Large intestine (tissue), 3 donors: ENCODE results near the gene OPCML. TPM values are rescaled to one million over a fixed set of nuclear protein-coding genes. Genes with fewer than 3 reads are reported as not detected.

Experiments
- DNase-seq, 2 donors: peaks; one replicate each; pipeline versions ENCODE4 v3.0.0 to v3.0.0-alpha.2; 2013
- H3K27ac ChIP-seq: one replicate; pipeline ENCODE4 v1.5.1; 2013; ENCODE audit warnings: low read length
- H3K27me3 ChIP-seq: 2 replicates; pipeline ENCODE4 v1.6.1; 2013; ENCODE audit warnings: low read length; ENCODE audit not compliant: control insufficient read depth, insufficient read depth
- H3K36me3 ChIP-seq: 2 replicates; pipeline ENCODE4 v1.6.1; 2013; ENCODE audit warnings: low read length; ENCODE audit not compliant: control insufficient read depth, insufficient read depth
- H3K4me1 ChIP-seq: one replicate; pipeline ENCODE4 v1.6.1; 2013; ENCODE audit warnings: low read length; ENCODE audit not compliant: control insufficient read depth, insufficient read depth
- H3K4me3 ChIP-seq: one replicate; pipeline ENCODE4 v1.5.1; 2013; ENCODE audit warnings: low read length
- H3K9me3 ChIP-seq: one replicate; pipeline ENCODE4 v1.6.1; 2013; ENCODE audit warnings: mild to moderate bottlenecking, low read depth, low read length, moderate library complexity; ENCODE audit not compliant: control insufficient read depth
- WGBS: methylation state at CpG from one replicate; pipeline ENCODE4 v1.1.5; 2013; ENCODE audit warnings: low lambda C conversion rate; ENCODE audit not compliant: insufficient coverage; 5-methylcytosine and 5-hydroxymethylcytosine counted together
- polyA plus RNA-seq: library from polyadenylated mRNA; unstranded; fragments of 120-200 nt; gene quantifications from one replicate; pipeline ENCODE4 v1.2.1, GENCODE V29; 2013

OPCML gene
- polyA plus RNA-seq, 1 donor = 1.4 TPM

DNA sequence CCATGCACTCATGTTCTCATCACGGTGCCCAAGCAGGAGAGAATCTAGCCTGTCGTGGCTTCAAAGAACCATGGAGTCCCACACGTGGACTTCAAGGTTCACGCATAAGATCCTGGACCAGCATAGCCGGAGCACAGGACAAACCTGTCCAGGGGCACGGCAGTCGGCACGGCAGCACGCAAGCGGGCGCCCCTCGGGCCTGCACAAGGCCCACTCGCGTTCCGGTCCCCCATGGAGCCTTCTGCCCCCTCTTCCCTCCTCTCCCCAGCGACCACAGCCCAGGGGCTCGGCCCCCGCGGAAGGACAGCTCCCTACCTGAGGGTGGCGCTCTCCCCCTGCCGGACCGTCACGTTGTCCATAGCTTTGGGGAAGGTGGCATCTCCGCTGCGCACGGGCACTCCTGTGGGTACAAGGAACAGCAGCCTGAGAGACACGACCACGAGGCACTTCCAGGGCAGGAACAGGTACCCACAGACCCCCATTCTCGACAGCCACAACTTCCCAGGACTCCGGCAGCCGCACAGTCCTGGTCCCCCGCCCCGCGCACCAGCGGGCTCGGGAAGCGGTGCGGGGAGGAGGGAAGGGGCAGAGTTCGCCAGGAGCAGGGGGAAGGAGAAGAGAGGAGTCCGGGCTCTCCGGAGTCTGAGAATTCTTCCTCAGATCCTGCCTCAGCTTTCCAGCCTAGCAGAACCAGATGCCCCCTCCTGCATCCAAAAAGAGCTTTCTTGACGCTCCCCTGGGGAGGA lies 589.5 kb downstream of the OPCML start:
- Histone ChIP-seq H3K27me3 (peaks cover 45% of the 10 kb centered on the region), H3K9me3 (no peaks in the 10 kb centered on the region), H3K4me1 (peaks cover 7% of the 10 kb centered on the region), H3K36me3 (no peaks in the 10 kb centered on the region), H3K4me3 (peak overlapping the region; percentile 5), H3K27ac (no peak overlapping the region)
- DNase-seq = peak in 1 of 2 donors; percentile 30
- WGBS = no CpG with 5 or more reads among the region's 42 CpGs

DNA sequence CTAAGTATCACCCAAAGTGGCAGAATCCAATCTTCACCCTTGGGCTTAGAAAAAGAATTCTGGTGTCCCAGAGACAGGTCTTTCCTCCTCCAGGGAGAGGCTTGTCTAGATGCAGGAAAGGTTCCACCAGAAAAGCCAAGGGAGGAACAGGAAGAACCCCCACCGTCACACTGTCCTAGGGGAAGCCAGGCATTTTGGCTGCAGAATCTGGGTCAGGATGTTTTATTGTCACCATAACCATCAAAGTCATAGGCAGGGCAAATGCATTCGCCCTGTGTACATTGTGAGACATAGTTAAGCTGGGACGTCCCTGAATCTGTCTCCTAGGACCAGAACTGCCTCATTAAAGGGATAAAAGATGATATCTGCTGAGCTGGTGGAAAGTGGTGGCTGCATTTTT lies 590.5 kb downstream of the OPCML start:
- Histone ChIP-seq H3K27ac (no peak overlapping the region), H3K9me3 (no peaks in the 10 kb centered on the region), H3K27me3 (peaks cover 42% of the 10 kb centered on the region), H3K36me3 (no peaks in the 10 kb centered on the region), H3K4me1 (peaks cover 9% of the 10 kb centered on the region), H3K4me3 (no peak overlapping the region)
- no CpG with 5 or more reads among the region's 3 CpGs for WGBS
- no peak for DNase-seq

- DNase-seq = peak in 1 of 2 donors; percentile 21
Measured at GRCh38 chr11:132941024-132941646, 591.2 kb downstream of the OPCML start.

DNA sequence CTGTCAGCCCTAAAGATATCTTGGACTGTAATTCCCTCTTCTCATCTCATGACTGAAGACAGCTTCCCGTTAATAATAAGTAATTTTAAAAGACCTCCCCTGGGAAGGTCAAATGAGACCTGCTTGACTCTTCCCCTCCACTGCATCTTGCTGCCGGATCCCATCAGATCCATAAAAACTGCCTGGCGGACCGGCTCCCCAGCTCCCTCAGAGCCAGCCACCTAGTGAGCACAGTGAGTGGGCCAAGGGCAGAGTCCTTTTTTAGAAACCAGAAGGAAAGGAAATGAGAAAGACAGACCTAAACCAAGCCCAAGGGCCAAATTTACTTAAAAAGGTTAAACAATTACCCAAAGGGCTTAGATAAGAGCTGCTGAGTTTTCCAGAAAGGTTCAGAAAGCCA lies 595.3 kb downstream of the OPCML start:
- peaks cover 3% of the 10 kb centered on the region for H3K4me1 ChIP-seq
- H3K27ac ChIP-seq = no peak overlapping the region
- no peak overlapping the region for H3K4me3 ChIP-seq
- peaks cover 7% of the 10 kb centered on the region for H3K27me3 ChIP-seq
- DNase-seq = peak in 1 of 2 donors; percentile 15
- no CpG with 5 or more reads among the region's 4 CpGs for WGBS
- H3K9me3 ChIP-seq = no peaks in the 10 kb centered on the region
- no peaks in the 10 kb centered on the region for H3K36me3 ChIP-seq

More at GRCh38 chr11:132941024-132941646, 591.2 kb downstream of the OPCML start:
- Histone ChIP-seq H3K4me3 (no peak overlapping the region), H3K27ac (no peak overlapping the region), H3K36me3 (no peaks in the 10 kb centered on the region), H3K9me3 (no peaks in the 10 kb centered on the region), H3K4me1 (peaks cover 11% of the 10 kb centered on the region), H3K27me3 (peaks cover 37% of the 10 kb centered on the region)
- 0% methylated on average over 1 of the region's 4 CpGs for WGBS

DNA sequence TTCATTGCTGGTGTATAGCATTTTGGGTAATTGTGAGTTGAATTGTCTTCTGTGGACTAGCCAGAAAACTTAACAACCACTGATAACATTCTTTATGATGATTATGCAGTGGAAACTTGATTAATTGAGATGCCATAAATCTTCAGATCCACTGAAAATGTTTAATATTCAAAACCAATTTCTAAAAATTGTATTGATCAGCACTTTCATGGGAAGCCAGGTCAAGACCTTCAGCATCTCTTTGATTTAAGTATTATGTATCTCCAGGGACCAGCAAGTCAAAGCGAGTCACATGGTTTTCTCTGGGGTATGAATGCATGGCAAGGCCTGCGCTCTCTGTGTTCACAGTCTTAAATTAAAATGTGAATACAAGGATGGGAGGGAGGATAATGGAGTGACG lies 596.9 kb downstream of the OPCML start:
- H3K4me1 ChIP-seq = peaks cover 3% of the 10 kb centered on the region
- no peaks in the 10 kb centered on the region for H3K36me3 ChIP-seq
- no peak for DNase-seq
- no peak overlapping the region for H3K27ac ChIP-seq
- no CpG with 5 or more reads among the region's 3 CpGs for WGBS
- no peaks in the 10 kb centered on the region for H3K9me3 ChIP-seq
- H3K4me3 ChIP-seq = no peak overlapping the region
- H3K27me3 ChIP-seq = no peaks in the 10 kb centered on the region

DNA sequence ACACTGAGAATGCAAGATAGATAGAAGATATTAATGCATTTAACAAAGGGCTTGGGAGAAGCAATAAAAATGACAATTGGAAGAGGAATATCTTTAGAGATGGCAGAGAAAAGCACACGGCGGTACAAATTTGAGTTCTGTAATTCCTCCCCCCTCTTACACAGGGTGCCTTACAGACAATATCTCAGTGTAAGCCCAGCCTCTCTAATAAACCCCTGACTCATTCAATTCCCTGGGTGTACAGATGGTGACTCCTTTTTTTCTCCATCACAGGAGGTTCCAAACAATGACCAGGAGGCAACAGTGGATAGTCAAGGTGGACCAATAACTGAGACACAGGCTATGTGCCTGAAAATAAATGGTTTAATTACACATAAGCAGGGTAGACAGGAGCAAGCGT lies 598.6 kb downstream of the OPCML start:
- H3K27me3 ChIP-seq = no peaks in the 10 kb centered on the region
- no CpG with 5 or more reads among the region's 3 CpGs for WGBS
- H3K4me1 ChIP-seq = peaks cover 3% of the 10 kb centered on the region
- H3K9me3 ChIP-seq = no peaks in the 10 kb centered on the region
- DNase-seq = no peak
- no peaks in the 10 kb centered on the region for H3K36me3 ChIP-seq
- no peak overlapping the region for H3K27ac ChIP-seq
- H3K4me3 ChIP-seq = no peak overlapping the region

GRCh38 chr11:132925825-132926469 lies 606.4 kb downstream of the OPCML start:
- H3K9me3 ChIP-seq = no peaks in the 10 kb centered on the region
- no peak for DNase-seq
- H3K4me1 ChIP-seq = no peaks in the 10 kb centered on the region
- no peak overlapping the region for H3K27ac ChIP-seq
- H3K4me3 ChIP-seq = no peak overlapping the region
- 50% methylated on average over 1 of the region's 3 CpGs for WGBS
- no peaks in the 10 kb centered on the region for H3K36me3 ChIP-seq
- no peaks in the 10 kb centered on the region for H3K27me3 ChIP-seq

- DNase-seq = no peak
- Histone ChIP-seq H3K27ac (no peak overlapping the region), H3K4me3 (no peak overlapping the region), H3K36me3 (no peaks in the 10 kb centered on the region), H3K9me3 (no peaks in the 10 kb centered on the region), H3K4me1 (no peaks in the 10 kb centered on the region), H3K27me3 (no peaks in the 10 kb centered on the region)
- no CpG with 5 or more reads among the region's 6 CpGs for WGBS
Measured at GRCh38 chr11:132921597-132921996, 610.7 kb downstream of the OPCML start.

DNA sequence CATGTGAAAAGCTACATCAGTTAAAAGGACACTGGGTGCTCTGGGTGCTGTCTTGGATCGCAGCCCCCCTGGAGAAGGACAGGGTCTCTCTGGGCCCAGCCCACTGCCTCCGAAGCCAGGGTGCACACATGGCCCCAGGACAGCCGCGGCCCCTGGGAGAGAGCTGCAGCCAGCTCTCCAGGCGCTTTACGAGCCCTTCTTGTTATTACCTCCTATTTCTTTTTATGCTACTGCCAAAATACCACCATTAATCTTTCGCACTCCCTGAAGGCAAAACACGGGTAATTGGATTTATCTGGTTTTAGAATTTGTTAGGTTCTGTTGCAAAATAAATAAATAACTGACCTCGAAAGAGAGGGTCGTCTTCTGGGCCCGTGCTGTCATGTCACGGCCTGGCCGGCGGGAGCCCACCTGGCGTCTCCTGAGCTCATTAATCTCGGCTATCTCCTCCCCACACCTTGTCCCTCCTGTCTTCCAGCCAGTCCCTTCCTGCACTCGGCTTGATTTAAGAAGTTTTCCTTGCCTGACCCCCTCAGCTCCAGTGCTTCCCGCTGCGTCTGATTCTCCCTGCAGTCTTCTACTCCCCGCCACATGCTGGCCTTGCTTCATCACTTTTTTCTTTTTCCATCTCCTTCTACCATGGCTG lies 611.7 kb downstream of the OPCML start:
- no peak for DNase-seq
- 79% methylated on average over 6 of the region's 20 CpGs for WGBS
- no peak overlapping the region for H3K27ac ChIP-seq

GRCh38 chr11:132914600-132914999 lies 617.7 kb downstream of the OPCML start:
- no peak for DNase-seq
- H3K36me3 ChIP-seq = no peaks in the 10 kb centered on the region
- H3K27ac ChIP-seq = no peak overlapping the region
- no peaks in the 10 kb centered on the region for H3K27me3 ChIP-seq
- H3K4me1 ChIP-seq = peaks cover 15% of the 10 kb centered on the region
- no peaks in the 10 kb centered on the region for H3K9me3 ChIP-seq
- H3K4me3 ChIP-seq = no peak overlapping the region
- WGBS = 100% methylated on average over 1 of the region's 5 CpGs

More for the DNA sequence above, 611.7 kb downstream of the OPCML start:
- H3K27me3 ChIP-seq = no peaks in the 10 kb centered on the region
- no peak overlapping the region for H3K4me3 ChIP-seq
- no peaks in the 10 kb centered on the region for H3K36me3 ChIP-seq
- no peaks in the 10 kb centered on the region for H3K9me3 ChIP-seq
- H3K4me1 ChIP-seq = no peaks in the 10 kb centered on the region
